PC-9 (cell line): ENCODE measurements around the gene FRG1. TPM values are rescaled to one million over a fixed set of nuclear protein-coding genes. Genes with fewer than 3 reads are reported as not detected.
"Not testable (repeated sequence)": the region's sequence is repeated elsewhere in the genome, so short reads cannot be mapped to it uniquely, and the experiment has no call there.

ENCODE experiments used
- BruUV-seq: library from RNA; stranded (reverse); fragments of 400-500 nt; replicated peaks from 2 replicates; lab custom pipeline; 2021; lab: Mats Ljungman, UMichigan
- CTCF ChIA-PET: fragments of 300-600 bp; sonication (Branson Sonifier 250); formaldehyde crosslinking; loops from one replicate; lab custom pipeline; 2022; ENCODE audit warnings: antibody characterized with exemption; lab: Charles Lee
- POLR2A ChIA-PET: fragments of 300-600 bp; sonication (Branson Sonifier 250); formaldehyde crosslinking; loops from one replicate; lab custom pipeline; 2022; ENCODE audit warnings: antibody characterized with exemption; ENCODE audit not compliant: unreplicated experiment; lab: Charles Lee
- DNase-seq, 2 experiments: peaks; one replicate each; pipeline versions ENCODE4 v3.0.0 to v3.0.0-alpha.2; 2015 to 2022; ENCODE audit warnings: mixed read lengths in 1 of 2
- H2AFZ ChIP-seq: fragments of 200-600 bp; sonication (generic); 2 replicates; pipeline ENCODE4 v1.8.1; 2017; ENCODE audit warnings: antibody characterized with exemption
- H3F3A ChIP-seq: fragments of 200-600 bp; sonication (generic); 2 replicates; pipeline ENCODE4 v1.8.1; 2017; ENCODE audit warnings: antibody characterized with exemption, mild to moderate bottlenecking, low read depth; ENCODE audit not compliant: insufficient read depth
- H3K27ac ChIP-seq: fragments of 200-600 bp; sonication (generic); 2 replicates; pipeline ENCODE4 v1.6.1; 2016; ENCODE audit warnings: mixed run types
- H3K27me3 ChIP-seq: fragments of 200-600 bp; sonication (generic); 2 replicates; pipeline ENCODE4 v1.6.1; 2016; ENCODE audit warnings: low read depth, mixed run types; ENCODE audit not compliant: insufficient read depth
- H3K36me3 ChIP-seq: fragments of 200-600 bp; sonication (generic); 2 replicates; pipeline ENCODE4 v1.6.1; 2016; ENCODE audit warnings: low read depth, mixed run types
- H3K4me1 ChIP-seq: fragments of 200-600 bp; sonication (generic); replicated peaks from 2 replicates; pipeline ENCODE4 v1.6.1; 2016; ENCODE audit warnings: mixed run types; ENCODE audit not compliant: insufficient read depth
- H3K4me2 ChIP-seq: fragments of 200-600 bp; sonication (generic); 2 replicates; pipeline ENCODE4 v1.6.1; 2017; ENCODE audit warnings: mixed run types
- H3K4me3 ChIP-seq: fragments of 200-600 bp; sonication (generic); 2 replicates; pipeline ENCODE4 v1.6.1; 2016; ENCODE audit warnings: mixed run types
- H3K79me2 ChIP-seq: fragments of 200-600 bp; sonication (generic); 2 replicates; pipeline ENCODE4 v1.6.1; 2017; ENCODE audit warnings: low read depth, mixed run types
- H3K9me2 ChIP-seq: fragments of 200-600 bp; sonication (generic); 2 replicates; pipeline ENCODE4 v1.8.1; 2017; ENCODE audit warnings: mild to moderate bottlenecking; ENCODE audit not compliant: insufficient read depth
- H3K9me3 ChIP-seq: fragments of 200-600 bp; sonication (generic); 2 replicates; pipeline ENCODE4 v1.8.1; 2016; ENCODE audit warnings: low read depth; ENCODE audit not compliant: insufficient read depth
- H4K20me1 ChIP-seq: fragments of 200-600 bp; sonication (generic); 2 replicates; pipeline ENCODE4 v1.8.1; 2017; ENCODE audit not compliant: insufficient read depth
- EZH2 ChIP-seq: fragments of 200-600 bp; sonication (generic); IDR thresholded peaks from 2 replicates; pipeline ENCODE4 v1.8.0; 2017; ENCODE audit warnings: antibody characterized with exemption, low read depth
- intact Hi-C: fragments of 100-400 bp; cut with micrococcal nuclease; formaldehyde crosslinking; loops from one replicate; pipeline ENCODE4 v1.10.0; 2022; ENCODE audit not compliant: unreplicated experiment
- total RNA-seq: library from RNA; stranded (reverse); gene quantifications from 2 replicates; pipeline ENCODE4 v1.2.3, GENCODE V29; 2021
- TF ChIP-seq, protein P1 (sequence below): fragments of 200-600 bp; sonication (generic); conservative IDR thresholded peaks from 2 replicates; pipeline ENCODE4 v1.6.1; 2017; ENCODE audit warnings: mixed run types, antibody characterized with exemption, mild to moderate bottlenecking, moderate library complexity

The FRG1 gene
- total RNA-seq, 1 experiment from 2014 or later: 34.2 TPM

DNA sequence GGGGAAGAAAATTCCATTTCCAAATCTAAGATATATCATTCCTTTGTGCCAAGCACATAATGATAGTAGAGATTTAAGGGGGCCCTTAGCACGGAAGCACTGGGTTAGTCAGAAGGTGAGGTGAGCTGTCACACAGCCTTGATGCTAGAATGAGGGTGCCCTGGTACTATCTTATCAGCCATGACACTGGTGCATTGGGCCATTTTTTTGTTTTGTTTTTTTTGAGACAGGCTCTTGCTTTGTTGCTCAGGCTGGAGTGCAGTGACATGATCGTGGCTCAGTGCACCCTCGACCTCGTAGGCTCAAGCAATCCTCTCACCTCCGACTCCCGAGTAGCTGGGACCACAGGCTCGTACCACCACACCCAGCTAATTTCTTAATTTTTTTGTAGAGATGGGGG lies 7.8 kb downstream of the FRG1 start:
- H3K27me3 ChIP-seq, H3F3A ChIP-seq, H3K9me3 ChIP-seq, CTCF ChIA-PET, DNase-seq, POLR2A ChIA-PET, H4K20me1 ChIP-seq, H3K4me2 ChIP-seq, H3K79me2 ChIP-seq, intact Hi-C loops, BruUV-seq, H3K4me1 ChIP-seq, H2AFZ ChIP-seq, H3K9me2 ChIP-seq, H3K4me3 ChIP-seq, H3K36me3 ChIP-seq, H3K27ac ChIP-seq: not testable (repeated sequence)

DNA sequence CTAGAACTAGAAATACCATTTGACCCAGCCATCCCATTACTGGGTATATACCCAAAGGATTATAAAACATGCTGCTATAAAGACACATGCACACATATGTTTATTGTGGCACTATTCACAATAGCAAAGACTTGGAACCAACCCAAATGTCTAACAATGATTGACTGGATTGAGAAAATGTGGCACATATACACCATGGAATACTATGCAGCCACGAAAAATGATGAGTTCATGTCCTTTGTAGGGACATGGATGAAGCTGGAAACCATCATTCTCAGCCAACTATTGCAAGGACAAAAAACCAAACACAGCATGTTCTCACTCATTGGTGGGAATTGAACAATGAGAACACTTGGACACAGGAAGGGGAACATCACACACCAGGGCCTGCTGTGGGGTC lies 28.6 kb downstream of the FRG1 start:
- H4K20me1 ChIP-seq, H3K4me3 ChIP-seq, BruUV-seq, H3K36me3 ChIP-seq, intact Hi-C loops, DNase-seq, H3K9me2 ChIP-seq, H3K27me3 ChIP-seq, H3K4me2 ChIP-seq, H3K4me1 ChIP-seq, H2AFZ ChIP-seq, H3K9me3 ChIP-seq, H3K27ac ChIP-seq, CTCF ChIA-PET, H3K79me2 ChIP-seq, H3F3A ChIP-seq, POLR2A ChIA-PET: not testable (repeated sequence)

DNA sequence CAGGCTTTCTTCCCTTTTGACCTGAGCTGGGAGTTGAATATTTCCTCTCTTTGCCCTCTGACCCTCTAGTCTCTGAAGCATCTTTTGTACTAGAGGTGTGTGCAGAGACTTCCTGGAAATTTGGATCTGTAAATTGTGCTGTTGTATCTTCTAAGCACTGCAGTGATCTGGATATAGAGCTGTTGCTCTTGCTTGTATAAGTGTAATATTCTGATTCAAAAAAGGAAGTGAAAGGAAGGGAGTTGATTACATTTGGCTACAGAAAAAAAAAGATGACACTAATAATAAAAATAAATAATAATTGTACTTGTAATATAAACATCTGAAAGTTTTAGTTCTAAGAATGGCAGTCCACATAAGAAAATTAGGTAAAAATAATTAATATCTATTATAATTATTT lies 33.0 kb downstream of the FRG1 start:
- no peaks in the 10 kb centered on the region for H3F3A ChIP-seq
- no peak overlapping the region for H2AFZ ChIP-seq
- H4K20me1 ChIP-seq: no peaks in the 10 kb centered on the region
- ChIA-PET POLR2A (no interaction called here), CTCF (no interaction called here)
- no TSS peak for BruUV-seq
- H3K27ac ChIP-seq: no peak overlapping the region
- no peak overlapping the region for H3K4me2 ChIP-seq
- H3K9me2 ChIP-seq: no peaks in the 10 kb centered on the region
- H3K9me3 ChIP-seq: no peaks in the 10 kb centered on the region
- H3K79me2 ChIP-seq: no peaks in the 10 kb centered on the region
- intact Hi-C loops: no loop called here
- H3K27me3 ChIP-seq: no peaks in the 10 kb centered on the region
- no peaks in the 10 kb centered on the region for H3K4me1 ChIP-seq
- TF ChIP-seq EZH2: no peak
- TF ChIP-seq, protein P1, sequence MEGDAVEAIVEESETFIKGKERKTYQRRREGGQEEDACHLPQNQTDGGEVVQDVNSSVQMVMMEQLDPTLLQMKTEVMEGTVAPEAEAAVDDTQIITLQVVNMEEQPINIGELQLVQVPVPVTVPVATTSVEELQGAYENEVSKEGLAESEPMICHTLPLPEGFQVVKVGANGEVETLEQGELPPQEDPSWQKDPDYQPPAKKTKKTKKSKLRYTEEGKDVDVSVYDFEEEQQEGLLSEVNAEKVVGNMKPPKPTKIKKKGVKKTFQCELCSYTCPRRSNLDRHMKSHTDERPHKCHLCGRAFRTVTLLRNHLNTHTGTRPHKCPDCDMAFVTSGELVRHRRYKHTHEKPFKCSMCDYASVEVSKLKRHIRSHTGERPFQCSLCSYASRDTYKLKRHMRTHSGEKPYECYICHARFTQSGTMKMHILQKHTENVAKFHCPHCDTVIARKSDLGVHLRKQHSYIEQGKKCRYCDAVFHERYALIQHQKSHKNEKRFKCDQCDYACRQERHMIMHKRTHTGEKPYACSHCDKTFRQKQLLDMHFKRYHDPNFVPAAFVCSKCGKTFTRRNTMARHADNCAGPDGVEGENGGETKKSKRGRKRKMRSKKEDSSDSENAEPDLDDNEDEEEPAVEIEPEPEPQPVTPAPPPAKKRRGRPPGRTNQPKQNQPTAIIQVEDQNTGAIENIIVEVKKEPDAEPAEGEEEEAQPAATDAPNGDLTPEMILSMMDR: no peak
- DNase-seq: no peak
- H3K4me3 ChIP-seq: no peak overlapping the region
- no peaks in the 10 kb centered on the region for H3K36me3 ChIP-seq

DNA sequence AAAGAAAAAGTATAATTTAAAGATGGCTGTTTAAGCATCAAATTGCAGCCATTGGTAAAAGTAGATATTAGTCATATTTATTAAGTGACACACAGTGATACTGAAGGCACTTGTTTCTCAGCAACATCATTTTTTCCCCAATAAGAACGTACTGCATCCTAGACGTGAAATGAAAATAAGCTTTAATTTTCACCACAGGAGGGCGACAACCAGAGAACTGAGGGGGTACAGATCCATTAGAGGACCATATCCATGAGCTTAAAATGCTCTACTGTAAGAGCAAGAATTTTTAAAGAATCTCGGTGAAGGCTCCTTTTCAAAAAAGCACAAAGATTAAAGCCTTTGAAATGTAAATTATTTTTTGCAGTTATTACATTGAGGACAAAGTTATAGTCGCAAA lies 33.4 kb downstream of the FRG1 start:
- no TSS peak for BruUV-seq
- no peak overlapping the region for H3K27ac ChIP-seq
- H3K27me3 ChIP-seq: no peaks in the 10 kb centered on the region
- DNase-seq: no peak
- ChIA-PET POLR2A (no interaction called here), CTCF (no interaction called here)
- no peaks in the 10 kb centered on the region for H3K9me3 ChIP-seq
- H3K4me2 ChIP-seq: no peak overlapping the region
- H3K79me2 ChIP-seq: no peaks in the 10 kb centered on the region
- H3K36me3 ChIP-seq: no peaks in the 10 kb centered on the region
- no peaks in the 10 kb centered on the region for H3K4me1 ChIP-seq
- no peaks in the 10 kb centered on the region for H4K20me1 ChIP-seq
- no peaks in the 10 kb centered on the region for H3F3A ChIP-seq
- H3K9me2 ChIP-seq: no peaks in the 10 kb centered on the region
- no peak overlapping the region for H3K4me3 ChIP-seq
- TF ChIP-seq, protein P1: peak; percentile 42; the same call in 1 of the 2 replicates
- TF ChIP-seq EZH2: no peak
- intact Hi-C loops: no loop called here
- H2AFZ ChIP-seq: no peak overlapping the region
